Measurements from ENCODE around the gene IRAK3.

DNA sequence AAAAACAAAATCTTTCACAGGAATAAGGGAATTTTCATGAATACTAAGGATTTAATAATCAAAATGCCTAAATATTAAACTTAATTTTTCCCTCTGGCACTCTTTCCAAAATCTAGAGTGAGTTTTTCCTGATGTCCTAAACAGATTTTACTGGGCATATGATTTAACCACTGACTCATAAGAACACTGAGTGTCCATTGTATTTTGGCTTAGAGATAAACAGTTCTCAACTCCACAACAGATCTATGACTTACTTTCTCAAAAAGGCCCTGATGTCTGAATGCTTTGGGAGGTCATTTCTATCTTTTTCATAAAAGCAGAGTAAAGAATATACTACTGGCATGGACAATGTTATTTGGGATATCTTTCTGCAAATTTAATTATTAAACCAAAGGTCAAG lies 34.2 kb upstream of the IRAK3 start:
- no peak for TF ChIP-seq POLR2A (IDR thresholded peaks at IDR 0.05)
- TF ChIP-seq POLR2AphosphoS5 (IDR thresholded peaks at IDR 0.05), result no peak

All from gastroesophageal sphincter (tissue), 2 donors.